EL (cell line): ENCODE results near the gene ELFN1.
A peak's percentile ranks its signal among the peaks of the same experiment; 100 is the strongest.
"Not testable (repeated sequence)": the region's sequence is repeated elsewhere in the genome, so short reads cannot be mapped to it uniquely, and the experiment has no call there.

Experiments
- DNase-seq: peaks from one replicate; pipeline ENCODE4 v3.0.0-alpha.2; 2016

The ELFN1 gene

GRCh38 chr7:1762238-1762945 lies 92.3 kb downstream of the ELFN1 start:
- no peak for DNase-seq

GRCh38 chr7:1763033-1763432 lies 93.0 kb downstream of the ELFN1 start:
- DNase-seq = no peak

- not testable (repeated sequence) for DNase-seq
These were observed 93.8 kb downstream of the ELFN1 start for GRCh38 chr7:1763911-1764310.

- DNase-seq = no peak
These were observed 95.3 kb downstream of the ELFN1 start for GRCh38 chr7:1765336-1765735.

GRCh38 chr7:1767524-1767923 lies 97.4 kb downstream of the ELFN1 start:
- no peak for DNase-seq

- DNase-seq = no peak
These were observed 98.8 kb downstream of the ELFN1 start for GRCh38 chr7:1768832-1769231.

GRCh38 chr7:1769286-1770200 lies 99.5 kb downstream of the ELFN1 start:
- no peak for DNase-seq

GRCh38 chr7:1770331-1770730 lies 100.3 kb downstream of the ELFN1 start:
- DNase-seq = no peak

- DNase-seq = no peak
These were observed 105.3 kb downstream of the ELFN1 start for GRCh38 chr7:1775389-1775788.

GRCh38 chr7:1777122-1777521 lies 107.0 kb downstream of the ELFN1 start:
- no peak for DNase-seq

- no peak for DNase-seq
These were observed 109.4 kb downstream of the ELFN1 start for GRCh38 chr7:1779445-1779844.

- DNase-seq = no peak
These were observed 111.3 kb downstream of the ELFN1 start for GRCh38 chr7:1781369-1781768.

- no peak for DNase-seq
These were observed 115.8 kb downstream of the ELFN1 start for GRCh38 chr7:1785839-1786238.

- no peak for DNase-seq
These were observed 117.2 kb downstream of the ELFN1 start for GRCh38 chr7:1787241-1787640.

- DNase-seq = no peak
These were observed 117.7 kb downstream of the ELFN1 start for GRCh38 chr7:1787681-1788235.

- peak; percentile 16 for DNase-seq
These were observed 124.9 kb downstream of the ELFN1 start for GRCh38 chr7:1794888-1795542.
